Measurements from ENCODE around the gene TAB2.
"Not testable (repeated sequence)": the region's sequence is repeated elsewhere in the genome, so short reads cannot be mapped to it uniquely, and the experiment has no call there.

The TAB2 gene

GRCh38 chr6:149334682-149335160 lies 17.2 kb downstream of the TAB2 start:
- no peak for DNase-seq

GRCh38 chr6:149335924-149336608 lies 18.6 kb downstream of the TAB2 start:
- no peak for DNase-seq

- no peak for DNase-seq
These were observed 19.1 kb downstream of the TAB2 start for GRCh38 chr6:149336609-149336928.

- no peak for DNase-seq
These were observed 19.8 kb downstream of the TAB2 start for GRCh38 chr6:149337320-149337719.

DNA sequence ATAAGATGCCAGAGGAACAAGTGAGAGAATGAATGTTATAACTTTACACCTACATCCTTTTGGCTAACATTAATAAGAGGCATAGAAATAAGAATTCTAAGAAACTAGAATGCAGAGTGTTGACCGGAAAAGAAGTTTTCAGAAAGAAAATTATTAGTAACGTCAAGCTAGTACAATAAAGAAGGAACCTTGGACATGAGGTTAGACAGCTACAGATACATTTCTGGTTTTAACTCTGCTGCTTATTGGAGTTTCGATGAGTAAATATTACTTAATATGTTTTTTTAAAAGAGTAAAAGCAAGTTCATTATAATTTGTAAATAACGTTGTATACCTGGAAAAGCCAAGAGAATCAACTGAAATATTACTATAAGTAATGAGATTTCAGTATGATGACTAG lies 22.7 kb downstream of the TAB2 start:
- DNase-seq = no peak

DNA sequence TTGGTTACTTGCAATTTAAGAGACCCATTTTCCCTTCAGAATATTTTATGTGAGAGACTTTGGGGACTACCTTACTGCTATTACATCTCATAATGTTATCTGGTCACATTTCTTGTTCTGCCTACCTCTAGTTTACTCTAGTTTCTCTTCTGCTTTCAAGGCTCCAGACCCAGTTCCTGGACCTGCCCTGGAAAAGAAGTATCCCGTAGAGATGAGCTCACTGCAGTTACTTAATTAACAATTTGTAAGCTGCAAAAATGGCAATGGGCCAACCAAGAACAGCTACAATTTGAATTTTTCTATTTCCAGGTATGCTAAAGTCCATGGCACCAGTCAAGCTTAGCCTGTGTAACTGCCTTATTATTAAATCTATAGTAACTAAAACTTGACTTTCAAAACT lies 25.0 kb downstream of the TAB2 start:
- DNase-seq = no peak

DNA sequence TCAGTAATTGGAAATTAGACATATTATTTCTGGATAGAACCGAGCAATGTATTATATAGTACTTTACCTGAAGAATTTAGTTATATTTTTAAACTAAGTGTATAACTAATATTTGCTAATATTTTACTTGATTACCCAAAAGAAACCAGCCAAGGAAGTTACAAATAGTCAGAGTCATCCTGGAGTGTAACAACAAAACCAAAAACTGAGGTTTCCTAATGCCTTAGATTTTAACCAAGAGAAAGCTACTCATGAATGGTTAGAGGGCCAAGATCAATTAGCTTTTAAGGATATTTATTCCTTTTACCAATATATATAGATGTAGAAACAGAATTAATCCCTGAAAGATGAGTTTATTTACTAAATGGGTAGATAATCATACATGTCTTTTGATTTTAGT lies 26.0 kb downstream of the TAB2 start:
- no peak for DNase-seq

DNA sequence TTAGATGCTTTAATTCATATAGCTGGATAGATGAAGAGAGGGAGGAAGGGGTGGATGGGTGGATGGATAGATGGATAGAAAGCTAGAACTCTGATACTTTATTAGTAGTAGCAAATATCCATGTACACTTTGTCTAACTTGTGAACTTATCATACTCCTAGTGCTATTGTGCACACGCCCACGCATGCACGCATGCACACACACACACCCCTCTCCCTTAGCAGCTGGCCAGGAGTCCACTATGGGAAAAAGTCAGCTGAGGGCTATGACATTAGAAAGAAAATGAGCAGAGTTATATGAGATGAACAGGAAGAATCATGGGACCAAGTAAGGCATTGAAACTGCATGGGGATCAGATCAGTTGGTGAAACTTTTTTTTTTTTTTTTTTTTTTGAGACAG lies 28.6 kb downstream of the TAB2 start:
- DNase-seq = no peak

- DNase-seq = no peak
These were observed 29.6 kb downstream of the TAB2 start for GRCh38 chr6:149347067-149347466.

DNA sequence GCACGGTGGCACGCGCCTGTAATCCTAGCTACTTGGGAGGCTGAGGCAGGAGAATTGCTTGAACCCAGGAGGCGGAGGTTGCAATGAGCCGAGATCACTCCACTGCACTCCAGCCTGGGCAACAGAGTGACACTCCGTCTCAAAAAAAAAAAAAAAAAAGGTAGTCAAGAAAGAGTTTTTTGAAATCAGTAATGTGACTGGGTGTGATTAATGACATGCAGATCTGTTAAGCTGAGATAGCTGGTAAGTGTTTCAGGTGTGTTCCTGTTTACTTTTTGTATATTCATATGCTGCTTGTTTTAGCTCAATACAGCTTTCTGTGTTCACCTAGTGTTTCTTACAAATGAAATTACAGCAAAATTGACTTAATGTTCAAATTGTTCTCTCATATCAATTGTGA lies 31.8 kb downstream of the TAB2 start:
- DNase-seq = not testable (repeated sequence)

DNA sequence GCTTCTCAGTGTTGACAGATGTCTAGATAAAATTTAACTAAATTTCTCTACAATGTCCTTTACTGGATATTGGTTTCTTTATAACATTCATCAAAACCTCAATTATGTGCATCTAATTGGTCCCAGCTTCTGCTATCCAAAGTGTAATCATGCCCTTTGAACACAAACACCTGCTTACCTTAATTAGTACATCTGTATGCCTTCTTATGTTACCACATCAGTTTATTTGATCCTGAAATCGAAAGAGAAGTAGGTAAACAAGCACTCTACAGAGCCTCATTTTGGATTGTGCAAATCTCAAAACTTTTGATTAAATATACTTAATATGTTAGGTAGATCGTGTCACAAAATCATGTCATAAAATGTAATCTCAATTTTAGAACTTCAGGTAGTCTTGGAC lies 36.5 kb downstream of the TAB2 start:
- DNase-seq = no peak

- no peak for DNase-seq
These were observed 38.7 kb downstream of the TAB2 start for GRCh38 chr6:149356081-149356750.

GRCh38 chr6:149357726-149358538 lies 40.4 kb downstream of the TAB2 start:
- no peak for DNase-seq

DNA sequence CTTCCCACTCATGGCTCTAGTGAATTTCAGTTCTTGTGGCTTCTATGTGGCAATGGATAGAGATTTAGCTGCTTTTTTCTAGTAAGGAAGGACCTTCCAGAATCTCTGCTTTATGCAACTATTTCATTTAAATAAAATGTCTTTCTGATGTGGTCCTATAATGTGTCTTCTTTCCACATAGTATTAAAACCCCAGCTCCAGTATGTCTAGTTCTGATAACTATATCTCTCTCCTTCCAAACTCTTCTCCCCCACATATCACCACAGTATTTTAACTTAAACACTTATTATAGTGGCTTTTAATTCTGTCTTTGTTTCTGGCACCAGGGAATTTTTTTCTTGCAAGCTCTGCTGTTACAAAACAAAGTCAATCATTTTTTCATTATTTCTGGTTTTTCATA lies 41.9 kb downstream of the TAB2 start:
- no peak for DNase-seq

GRCh38 chr6:149360536-149360935 lies 43.0 kb downstream of the TAB2 start:
- DNase-seq = no peak

DNA sequence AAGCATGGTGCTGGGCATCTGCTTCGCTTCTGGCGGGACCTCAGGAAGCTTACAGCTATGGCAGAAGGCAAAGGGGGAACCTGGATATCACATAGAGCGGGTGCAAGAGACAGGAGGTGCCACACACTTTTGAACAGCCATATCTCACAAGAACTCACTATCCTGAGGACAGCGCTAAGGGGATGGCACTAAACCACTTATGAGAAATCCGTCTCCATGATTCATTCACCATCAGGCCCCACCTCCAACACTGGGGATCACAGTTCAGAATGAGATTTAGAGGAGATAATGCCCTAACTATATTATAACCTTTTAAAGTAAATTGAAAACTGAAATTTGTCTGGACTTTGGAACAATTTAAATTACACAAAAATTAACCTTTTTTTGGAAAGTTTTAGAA lies 44.8 kb downstream of the TAB2 start:
- no peak for DNase-seq

DNA sequence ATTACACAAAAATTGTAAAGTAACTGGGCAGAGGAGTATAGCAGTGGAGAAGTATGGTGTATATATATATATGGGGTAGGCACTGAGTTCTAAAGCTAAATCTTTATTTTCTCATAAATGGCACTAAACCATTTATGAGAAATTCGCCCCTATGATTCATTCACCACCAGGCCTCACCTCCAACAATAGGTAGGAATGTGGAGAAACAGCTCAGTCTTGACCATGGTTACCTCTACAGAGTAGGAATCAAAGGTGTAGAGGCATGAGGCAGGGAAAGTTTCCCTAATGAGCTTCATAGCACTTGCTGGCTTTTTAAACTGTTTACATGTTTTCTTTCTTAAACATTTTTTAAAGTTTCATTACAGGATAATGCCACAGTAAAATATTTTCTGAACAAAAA lies 45.6 kb downstream of the TAB2 start:
- no peak for DNase-seq

DNA sequence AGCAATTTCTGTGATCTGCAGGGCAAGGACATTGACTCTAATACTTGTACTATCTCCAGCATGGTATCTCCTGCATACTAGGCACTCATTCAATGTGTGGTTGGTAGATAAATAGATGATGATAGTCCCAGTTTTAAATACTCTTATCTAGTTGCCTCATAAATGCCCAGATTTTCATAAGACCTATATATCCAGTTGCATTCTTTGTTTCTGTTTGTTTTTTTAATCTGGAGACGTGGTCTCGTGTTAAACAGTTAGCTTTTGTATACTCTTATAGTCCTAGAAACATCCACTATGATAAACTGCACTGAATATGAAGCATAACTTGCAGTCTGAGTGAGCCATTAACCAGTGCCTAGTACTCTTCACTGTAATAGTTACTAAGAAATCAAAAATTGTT lies 47.0 kb downstream of the TAB2 start:
- no peak for DNase-seq

DNA sequence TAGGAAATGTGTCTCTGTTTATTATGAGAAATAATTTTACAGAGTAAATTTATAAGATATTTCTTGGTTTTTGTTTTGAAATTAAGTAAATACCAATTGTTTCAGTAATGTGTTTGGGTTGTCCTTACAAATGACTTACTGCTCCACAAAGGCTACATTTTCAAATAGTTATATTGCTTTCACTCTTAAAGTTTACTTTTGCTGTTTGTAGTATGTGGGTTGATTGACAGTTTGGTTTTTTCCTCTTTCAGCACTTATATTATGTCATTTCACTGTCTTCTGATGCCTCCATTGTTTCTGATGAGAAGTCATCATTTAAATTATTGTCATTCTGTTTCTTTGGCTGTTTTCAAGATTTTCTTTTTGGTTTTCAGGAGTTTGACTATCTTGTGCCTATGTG lies 47.7 kb downstream of the TAB2 start:
- no peak for DNase-seq

GRCh38 chr6:149366267-149366921 lies 48.9 kb downstream of the TAB2 start:
- no peak for DNase-seq

DNA sequence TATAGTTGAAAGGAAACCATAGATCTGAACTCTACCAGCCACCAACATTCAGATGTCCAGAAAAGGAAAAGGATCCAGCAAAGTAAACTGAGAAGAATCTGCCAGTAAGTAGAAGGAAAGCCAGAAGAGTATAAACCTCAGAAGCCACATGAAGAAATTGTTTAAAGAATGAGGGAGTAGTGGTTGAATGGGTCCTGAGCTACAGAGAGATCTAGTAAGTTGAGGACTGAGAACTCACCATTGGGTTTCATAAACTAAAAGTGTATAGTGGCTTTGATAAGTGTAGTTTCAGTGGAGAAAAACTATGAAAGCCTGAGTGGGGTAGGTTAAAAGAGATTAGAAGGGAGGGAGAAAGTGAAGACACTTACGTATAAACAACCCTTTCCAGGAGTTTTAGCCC lies 50.6 kb downstream of the TAB2 start:
- no peak for DNase-seq

DNA sequence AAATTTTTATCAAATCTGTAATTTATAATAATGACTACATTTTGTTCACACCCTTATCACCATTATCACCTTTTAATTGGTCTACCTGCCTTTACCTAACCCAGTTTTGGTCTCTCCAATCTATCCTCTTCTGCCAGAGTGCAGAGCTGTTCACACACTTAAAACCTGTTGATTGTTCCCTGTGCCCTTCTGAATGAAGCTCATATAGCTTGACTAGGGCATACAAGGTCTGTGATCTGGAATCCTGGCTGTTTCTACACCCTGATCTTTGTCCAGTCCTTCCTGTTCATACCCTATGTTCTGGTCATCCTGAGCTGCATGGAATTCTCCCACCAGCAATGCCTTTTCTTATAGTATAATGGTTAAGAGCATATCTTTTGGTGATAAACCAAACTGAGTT lies 53.6 kb downstream of the TAB2 start:
- no peak for DNase-seq

- no peak for DNase-seq
These were observed 54.5 kb downstream of the TAB2 start for GRCh38 chr6:149372062-149372461.

- DNase-seq = no peak
These were observed 56.0 kb downstream of the TAB2 start for GRCh38 chr6:149373511-149373910.
